Tibial nerve (tissue), 4 donors: ENCODE data around the gene PCP4.

Experiments used
- EP300 ChIP-seq, 2 donors: sonication (generic); formaldehyde crosslinking; IDR thresholded peaks; one replicate each; pipeline ENCODE4 v1.6.1; 2017; ENCODE audit warnings: antibody characterized with exemption in 2 of 2, mild to moderate bottlenecking in 1 of 2
- TF ChIP-seq, protein P1 (sequence below), 5 experiments: fragments of 200-600 bp in 3 of 5; fragments of 450-650 bp in 2 of 5; sonication (generic) in 3 of 5; IDR thresholded peaks; one replicate each; pipeline ENCODE4 v1.5.1; 2016 to 2019; ENCODE audit warnings: antibody characterized with exemption in 5 of 5, mild to moderate bottlenecking in 3 of 5, moderate library complexity in 2 of 5

DNA sequence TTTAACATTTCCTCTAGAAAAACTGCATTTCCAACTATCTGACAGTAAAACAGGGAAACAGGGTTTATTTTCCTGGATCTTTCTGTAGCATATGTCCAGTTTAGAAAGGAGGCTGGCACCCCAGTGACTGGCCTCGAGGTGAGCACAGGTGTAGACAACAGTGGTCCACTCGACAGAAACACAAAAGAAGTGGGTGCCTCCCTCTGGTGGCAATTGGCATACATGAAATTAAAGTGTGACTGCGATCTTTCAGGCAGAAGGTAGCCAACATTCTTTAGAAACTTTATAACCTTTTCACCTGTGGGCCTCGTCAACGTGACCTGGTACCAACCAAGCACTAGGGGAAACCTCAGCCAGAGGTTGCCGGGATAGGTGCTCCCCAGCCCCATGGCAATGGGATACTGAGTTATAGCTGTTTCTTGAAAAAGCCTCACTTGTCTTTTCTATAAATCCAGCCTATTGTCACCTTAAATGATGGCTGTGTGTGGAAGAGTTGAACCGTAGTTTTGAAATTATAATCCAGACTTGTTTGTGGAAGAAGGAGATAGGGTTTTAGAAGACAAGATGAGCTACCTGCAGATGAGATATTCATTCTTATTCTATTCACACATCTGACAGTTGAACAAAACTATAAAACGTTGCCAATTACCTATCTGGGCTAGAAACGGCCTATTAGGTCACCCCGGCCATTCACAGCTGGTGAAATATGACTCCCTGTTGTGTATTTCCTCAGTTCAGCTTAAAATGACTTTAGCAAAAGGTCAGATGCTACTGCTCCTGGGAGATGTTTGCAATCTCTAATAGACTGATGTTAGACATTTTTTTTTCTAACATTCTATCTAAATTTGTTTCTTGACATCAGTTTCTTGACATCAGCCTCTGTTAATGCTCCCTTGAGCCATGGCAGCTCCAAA is 44.3 kb downstream of the PCP4 start:
- TF ChIP-seq, protein P1, sequence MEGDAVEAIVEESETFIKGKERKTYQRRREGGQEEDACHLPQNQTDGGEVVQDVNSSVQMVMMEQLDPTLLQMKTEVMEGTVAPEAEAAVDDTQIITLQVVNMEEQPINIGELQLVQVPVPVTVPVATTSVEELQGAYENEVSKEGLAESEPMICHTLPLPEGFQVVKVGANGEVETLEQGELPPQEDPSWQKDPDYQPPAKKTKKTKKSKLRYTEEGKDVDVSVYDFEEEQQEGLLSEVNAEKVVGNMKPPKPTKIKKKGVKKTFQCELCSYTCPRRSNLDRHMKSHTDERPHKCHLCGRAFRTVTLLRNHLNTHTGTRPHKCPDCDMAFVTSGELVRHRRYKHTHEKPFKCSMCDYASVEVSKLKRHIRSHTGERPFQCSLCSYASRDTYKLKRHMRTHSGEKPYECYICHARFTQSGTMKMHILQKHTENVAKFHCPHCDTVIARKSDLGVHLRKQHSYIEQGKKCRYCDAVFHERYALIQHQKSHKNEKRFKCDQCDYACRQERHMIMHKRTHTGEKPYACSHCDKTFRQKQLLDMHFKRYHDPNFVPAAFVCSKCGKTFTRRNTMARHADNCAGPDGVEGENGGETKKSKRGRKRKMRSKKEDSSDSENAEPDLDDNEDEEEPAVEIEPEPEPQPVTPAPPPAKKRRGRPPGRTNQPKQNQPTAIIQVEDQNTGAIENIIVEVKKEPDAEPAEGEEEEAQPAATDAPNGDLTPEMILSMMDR (IDR thresholded peaks at IDR 0.05), result no peak
- no peak for TF ChIP-seq EP300 (IDR thresholded peaks at IDR 0.05)
